Thyroid gland (tissue), 4 donors: Measurements from ENCODE around the gene MAP1LC3B2.

Source experiments
- POLR2A ChIP-seq, 2 donors: fragments of 450-650 bp; IDR thresholded peaks; one replicate each; pipeline ENCODE4 v1.6.1; 2017; ENCODE audit warnings: antibody characterized with exemption in 2 of 2, mild to moderate bottlenecking in 2 of 2, moderate library complexity in 1 of 2
- TF ChIP-seq, protein P1 (sequence below), 6 experiments: fragments of 200-600 bp in 3 of 6; fragments of 450-650 bp in 3 of 6; sonication (generic) in 3 of 6; IDR thresholded peaks; one replicate each; pipeline ENCODE4 v1.5.1; 2016 to 2019; ENCODE audit warnings: antibody characterized with exemption in 6 of 6, mild to moderate bottlenecking in 2 of 6, inconsistent platforms in 1 of 6, moderate library complexity in 1 of 6

- TF ChIP-seq, protein P1, sequence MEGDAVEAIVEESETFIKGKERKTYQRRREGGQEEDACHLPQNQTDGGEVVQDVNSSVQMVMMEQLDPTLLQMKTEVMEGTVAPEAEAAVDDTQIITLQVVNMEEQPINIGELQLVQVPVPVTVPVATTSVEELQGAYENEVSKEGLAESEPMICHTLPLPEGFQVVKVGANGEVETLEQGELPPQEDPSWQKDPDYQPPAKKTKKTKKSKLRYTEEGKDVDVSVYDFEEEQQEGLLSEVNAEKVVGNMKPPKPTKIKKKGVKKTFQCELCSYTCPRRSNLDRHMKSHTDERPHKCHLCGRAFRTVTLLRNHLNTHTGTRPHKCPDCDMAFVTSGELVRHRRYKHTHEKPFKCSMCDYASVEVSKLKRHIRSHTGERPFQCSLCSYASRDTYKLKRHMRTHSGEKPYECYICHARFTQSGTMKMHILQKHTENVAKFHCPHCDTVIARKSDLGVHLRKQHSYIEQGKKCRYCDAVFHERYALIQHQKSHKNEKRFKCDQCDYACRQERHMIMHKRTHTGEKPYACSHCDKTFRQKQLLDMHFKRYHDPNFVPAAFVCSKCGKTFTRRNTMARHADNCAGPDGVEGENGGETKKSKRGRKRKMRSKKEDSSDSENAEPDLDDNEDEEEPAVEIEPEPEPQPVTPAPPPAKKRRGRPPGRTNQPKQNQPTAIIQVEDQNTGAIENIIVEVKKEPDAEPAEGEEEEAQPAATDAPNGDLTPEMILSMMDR (IDR thresholded peaks at IDR 0.05) = no peak
- TF ChIP-seq POLR2A (IDR thresholded peaks at IDR 0.05) = no peak
Observed at GRCh38 chr12:116597886-116598285, 38.7 kb downstream of the MAP1LC3B2 start.
